BE2C (cell line): ENCODE results near the gene HDAC4.

ENCODE experiments used
- DNase-seq: peaks from one replicate; pipeline ENCODE4 v3.0.0-alpha.2; 2020
- H3K27me3 ChIP-seq: fragments of 250-450 bp; sonication (Bioruptor Pico); 2 replicates; pipeline ENCODE4 v1.5.1; 2020; ENCODE audit warnings: mild to moderate bottlenecking
- H3K36me3 ChIP-seq: fragments of 250-450 bp; sonication (Bioruptor Pico); 2 replicates; pipeline ENCODE4 v1.5.1; 2020; ENCODE audit warnings: mild to moderate bottlenecking
- H3K4me1 ChIP-seq: fragments of 250-450 bp; sonication (Bioruptor Pico); 2 replicates; pipeline ENCODE4 v1.5.1; 2020
- H3K4me3 ChIP-seq: 2 replicates; pipeline ENCODE4 v1.5.1; 2011; ENCODE audit warnings: low read depth, low read length
- H3K9me3 ChIP-seq: fragments of 250-450 bp; sonication (Bioruptor Pico); 2 replicates; pipeline ENCODE4 v1.5.1; 2020
- CTCF ChIP-seq: IDR thresholded peaks from 2 replicates; pipeline ENCODE4 v1.5.1; 2012; ENCODE audit warnings: mild to moderate bottlenecking, low read depth, low read length

The HDAC4 gene

GRCh38 chr2:239443102-239443620 is 42.3 kb upstream of the HDAC4 start:
- Histone ChIP-seq H3K36me3 (no peaks in the 10 kb centered on the region), H3K27me3 (peaks cover 34% of the 10 kb centered on the region), H3K4me3 (no peak overlapping the region), H3K9me3 (no peaks in the 10 kb centered on the region), H3K4me1 (no peaks in the 10 kb centered on the region)
- TF ChIP-seq CTCF = no peak
- no peak for DNase-seq

GRCh38 chr2:239442192-239442591 is 41.4 kb upstream of the HDAC4 start:
- Histone ChIP-seq H3K36me3 (no peaks in the 10 kb centered on the region), H3K9me3 (no peaks in the 10 kb centered on the region), H3K4me3 (no peak overlapping the region), H3K27me3 (peaks cover 37% of the 10 kb centered on the region), H3K4me1 (no peaks in the 10 kb centered on the region)
- no peak for DNase-seq
- TF ChIP-seq CTCF = no peak

- Histone ChIP-seq H3K27me3 (peaks cover 37% of the 10 kb centered on the region), H3K4me1 (no peaks in the 10 kb centered on the region), H3K4me3 (no peak overlapping the region), H3K36me3 (no peaks in the 10 kb centered on the region), H3K9me3 (no peaks in the 10 kb centered on the region)
- no peak for TF ChIP-seq CTCF
- DNase-seq = no peak
Observed at GRCh38 chr2:239441261-239442078, 40.6 kb upstream of the HDAC4 start.

- H3K4me1 ChIP-seq = no peaks in the 10 kb centered on the region
- no peaks in the 10 kb centered on the region for H3K36me3 ChIP-seq
- no peaks in the 10 kb centered on the region for H3K9me3 ChIP-seq
- TF ChIP-seq CTCF = no peak
- DNase-seq = no peak
- no peak overlapping the region for H3K4me3 ChIP-seq
- H3K27me3 ChIP-seq = peaks cover 37% of the 10 kb centered on the region
Observed at GRCh38 chr2:239440511-239440959, 39.7 kb upstream of the HDAC4 start.

- Histone ChIP-seq H3K4me3 (no peak overlapping the region), H3K27me3 (peaks cover 32% of the 10 kb centered on the region), H3K9me3 (no peaks in the 10 kb centered on the region), H3K36me3 (no peaks in the 10 kb centered on the region), H3K4me1 (no peaks in the 10 kb centered on the region)
- no peak for DNase-seq
- TF ChIP-seq CTCF = no peak
Observed at GRCh38 chr2:239439754-239440315, 39.0 kb upstream of the HDAC4 start.
